DMS 273 treated with DMSO at 0.1 percent for 48 hours (cell line): Measurements from ENCODE around the gene ACTA2.

Experiments
- DNase-seq: peaks from one replicate; lab custom pipeline; 2025; lab: John Stamatoyannopoulos, UW

ACTA2 gene

DNA sequence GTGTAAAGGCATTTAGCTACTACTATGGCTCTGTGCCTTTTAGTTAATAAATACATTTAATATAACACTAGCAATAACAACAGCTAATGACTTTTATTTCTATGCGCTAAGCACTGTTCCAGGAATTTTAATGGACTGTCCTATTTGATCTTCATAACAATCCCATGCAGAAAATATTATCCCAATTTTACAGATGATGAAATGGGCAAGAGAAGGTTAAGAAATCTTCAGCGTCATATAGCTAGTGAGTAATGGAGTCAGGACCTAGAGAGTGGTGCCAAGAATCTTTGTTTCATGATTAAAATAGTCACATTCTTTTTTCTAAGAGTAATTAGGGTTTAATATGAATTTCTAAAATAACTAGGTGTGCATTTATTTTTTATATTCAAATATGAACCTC lies 32.4 kb downstream of the ACTA2 start:
- no peak for DNase-seq

DNA sequence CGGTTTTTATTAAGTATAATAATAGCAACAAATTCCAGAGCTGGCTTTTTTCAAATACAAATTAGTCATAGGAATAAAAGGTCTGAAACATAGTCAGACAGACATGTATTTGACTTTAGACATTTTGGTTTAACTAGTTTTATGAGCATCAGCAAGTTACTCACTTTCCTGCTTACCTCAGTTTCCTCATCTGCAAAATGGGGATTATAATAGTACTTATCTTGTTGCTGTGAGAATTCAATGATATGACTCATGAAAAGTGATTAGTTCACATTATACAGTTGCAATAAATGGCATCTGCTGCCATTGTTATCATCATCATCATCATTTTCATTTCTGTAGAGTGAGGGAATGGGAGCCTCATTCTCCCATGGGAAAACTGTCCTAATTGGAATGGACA lies 33.5 kb downstream of the ACTA2 start:
- no peak for DNase-seq

DNA sequence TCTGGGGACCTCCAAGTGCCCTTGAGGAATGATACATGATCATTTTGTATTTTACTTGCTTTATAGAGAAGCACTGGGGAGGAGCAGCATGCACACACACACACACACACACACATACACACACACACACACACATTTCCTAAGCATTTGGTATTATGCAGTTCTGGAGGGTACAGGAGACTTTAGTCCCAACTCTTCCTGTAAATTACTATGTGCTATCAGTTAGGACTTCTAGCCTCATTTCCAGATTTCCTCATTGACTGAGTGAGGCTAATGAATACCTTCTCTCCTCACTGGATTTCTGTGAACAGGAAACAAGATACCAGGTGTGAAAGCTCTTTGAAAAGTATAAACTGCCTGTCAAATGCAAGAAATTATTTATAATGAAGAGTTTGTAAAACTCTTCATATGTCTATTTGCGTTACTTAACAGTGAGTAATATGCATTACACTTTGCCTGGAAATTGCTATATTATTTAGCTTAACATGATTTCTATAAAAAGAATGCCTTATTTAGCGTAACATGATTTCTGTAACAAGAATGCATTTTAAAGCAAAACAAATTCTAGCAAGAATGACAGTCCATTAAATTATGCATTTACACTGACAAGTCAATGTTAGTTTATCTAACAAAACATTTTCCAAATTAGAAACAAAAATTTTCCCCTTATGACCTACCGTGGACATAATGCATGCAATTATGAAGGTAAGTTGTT lies 34.2 kb downstream of the ACTA2 start:
- DNase-seq, result no peak

GRCh38 chr10:88916986-88917385 lies 35.6 kb downstream of the ACTA2 start:
- no peak for DNase-seq

GRCh38 chr10:88916231-88916630 lies 36.3 kb downstream of the ACTA2 start:
- no peak for DNase-seq

DNA sequence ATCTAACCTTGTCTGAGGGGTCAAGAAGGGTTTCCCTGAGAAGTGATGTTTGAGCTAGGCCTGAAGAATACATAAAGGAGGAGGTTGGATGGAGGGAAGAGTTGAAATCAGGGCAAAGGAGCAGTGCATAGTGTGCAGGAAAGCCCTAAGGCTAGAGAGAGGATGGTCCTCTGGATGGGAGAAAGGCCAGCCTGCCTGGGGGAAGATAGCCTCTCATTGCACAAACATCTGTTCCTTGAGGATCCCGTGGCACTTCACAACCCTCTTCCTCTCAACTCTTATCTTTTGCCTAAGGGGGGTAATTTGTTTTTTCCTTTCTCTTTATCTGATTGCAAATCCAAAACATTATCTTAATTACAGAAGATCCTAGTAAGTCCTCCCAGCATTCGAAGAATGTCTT lies 36.8 kb downstream of the ACTA2 start:
- DNase-seq, result no peak

GRCh38 chr10:88913788-88914187 lies 38.8 kb downstream of the ACTA2 start:
- no peak for DNase-seq

- DNase-seq, result peak; percentile 57
Measured at GRCh38 chr10:88913127-88913526, 39.4 kb downstream of the ACTA2 start.

DNA sequence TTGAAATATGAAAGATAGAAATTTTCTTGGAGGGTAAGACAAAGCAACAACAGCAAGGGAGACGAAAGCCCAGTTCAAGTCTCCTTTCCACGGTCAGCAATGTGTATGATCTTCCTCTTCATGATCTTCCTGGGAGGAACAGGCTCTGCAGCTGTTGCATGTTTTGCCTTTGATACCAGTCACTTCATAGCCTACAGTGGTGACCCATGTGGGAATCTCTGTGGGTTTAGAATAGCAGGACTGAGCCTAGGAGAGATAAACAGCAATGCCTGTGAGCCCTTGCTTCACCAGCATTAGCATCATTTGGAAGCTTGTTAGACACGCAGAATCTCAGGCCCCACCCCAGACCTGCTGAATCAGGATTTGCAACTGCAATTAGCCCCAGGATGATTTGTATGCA lies 40.7 kb downstream of the ACTA2 start:
- no peak for DNase-seq

DNA sequence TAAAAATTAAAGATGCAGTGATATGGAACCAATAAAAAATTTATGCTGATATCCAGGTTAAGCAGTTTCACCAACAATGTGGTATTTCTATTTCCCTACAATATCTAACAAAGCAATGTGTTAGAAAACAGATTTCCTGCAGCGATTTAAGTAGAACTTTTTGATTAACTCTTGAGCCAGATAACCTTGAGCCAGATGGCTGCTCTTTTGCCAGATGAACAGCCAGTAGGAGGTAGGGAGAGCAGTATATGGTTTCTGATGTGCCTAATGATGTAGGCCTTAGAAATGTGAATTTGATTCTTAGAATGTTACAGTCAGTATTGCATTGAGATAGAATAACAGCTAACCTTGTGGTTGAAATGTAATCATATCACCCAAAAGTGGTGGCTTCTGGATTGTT lies 41.5 kb downstream of the ACTA2 start:
- DNase-seq, result peak; percentile 31

GRCh38 chr10:88908194-88908593 lies 44.4 kb downstream of the ACTA2 start:
- no peak for DNase-seq

DNA sequence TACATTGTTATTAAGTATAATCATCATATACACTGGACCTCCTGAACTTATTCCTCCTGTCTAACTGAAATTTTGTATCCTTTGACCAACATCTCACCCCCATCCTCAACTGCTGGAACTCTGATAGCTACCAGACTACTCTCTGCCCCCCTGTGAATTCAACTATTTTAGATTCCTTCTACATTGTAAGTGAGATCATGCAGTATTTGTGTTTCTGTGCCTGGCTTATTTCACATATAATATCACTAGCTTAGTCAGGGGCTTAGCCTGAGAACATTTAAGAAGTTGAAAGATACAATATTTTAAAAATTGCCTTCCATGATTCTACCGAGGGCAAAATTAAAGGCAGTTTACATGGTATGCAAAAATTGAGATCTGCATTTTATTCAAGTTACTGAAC lies 45.7 kb downstream of the ACTA2 start:
- no peak for DNase-seq

GRCh38 chr10:88903715-88904114 lies 48.9 kb downstream of the ACTA2 start:
- DNase-seq, result peak; percentile 61

GRCh38 chr10:88901984-88902789 lies 50.4 kb downstream of the ACTA2 start:
- no peak for DNase-seq

- DNase-seq, result no peak
Measured at GRCh38 chr10:88901206-88901983, 51.2 kb downstream of the ACTA2 start.

DNA sequence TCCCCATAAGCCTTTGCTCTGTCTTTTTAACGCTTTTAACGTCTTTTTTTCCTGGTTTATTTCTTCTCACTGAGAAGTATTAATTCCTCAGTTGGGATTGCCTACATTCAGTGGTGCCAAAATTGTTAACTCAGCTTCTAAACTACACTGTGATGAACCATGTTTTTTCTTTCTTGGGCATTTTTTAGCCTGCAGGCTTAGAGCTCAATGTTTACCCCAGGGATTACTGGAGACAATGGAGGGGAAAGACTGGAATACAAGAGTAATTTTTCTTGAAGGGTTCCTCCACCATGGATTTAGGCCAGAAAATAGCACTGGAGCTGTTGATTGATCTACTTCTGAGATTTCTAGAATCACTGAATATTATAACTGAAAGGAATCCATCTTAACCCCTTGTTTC lies 52.7 kb downstream of the ACTA2 start:
- DNase-seq, result no peak

GRCh38 chr10:88898727-88899126 lies 53.8 kb downstream of the ACTA2 start:
- no peak for DNase-seq

GRCh38 chr10:88896994-88897853 lies 55.3 kb downstream of the ACTA2 start:
- DNase-seq, result no peak

DNA sequence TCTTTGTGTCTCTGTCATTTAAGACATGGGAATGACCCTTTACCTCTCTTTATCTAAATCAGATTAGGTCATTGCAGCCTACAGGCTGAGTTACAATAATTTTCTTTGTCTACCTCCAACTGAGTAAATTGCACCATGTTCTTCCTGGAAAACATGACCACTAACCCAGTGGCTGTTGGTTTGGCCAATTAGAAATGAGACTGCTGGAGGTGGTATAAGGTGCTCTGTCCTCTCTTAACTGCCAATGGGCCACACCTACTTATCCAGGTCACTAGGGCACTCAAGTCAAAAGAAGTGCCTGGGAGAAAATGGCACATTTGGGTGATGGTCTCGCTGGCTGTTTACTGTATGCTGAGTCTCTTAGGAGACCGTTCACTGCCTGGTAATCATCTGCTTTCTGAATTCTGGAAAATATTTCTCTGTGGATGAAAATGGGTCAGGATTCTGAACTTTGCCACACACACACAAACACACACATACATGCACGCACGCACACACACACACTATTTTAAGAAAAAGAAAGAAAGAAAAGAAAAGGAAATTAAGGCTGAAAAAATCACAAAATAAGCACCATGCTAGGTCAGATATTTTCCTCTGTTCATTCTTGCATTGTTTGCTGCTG lies 56.1 kb downstream of the ACTA2 start:
- no peak for DNase-seq

GRCh38 chr10:88895250-88895649 lies 57.3 kb downstream of the ACTA2 start:
- DNase-seq, result no peak

DNA sequence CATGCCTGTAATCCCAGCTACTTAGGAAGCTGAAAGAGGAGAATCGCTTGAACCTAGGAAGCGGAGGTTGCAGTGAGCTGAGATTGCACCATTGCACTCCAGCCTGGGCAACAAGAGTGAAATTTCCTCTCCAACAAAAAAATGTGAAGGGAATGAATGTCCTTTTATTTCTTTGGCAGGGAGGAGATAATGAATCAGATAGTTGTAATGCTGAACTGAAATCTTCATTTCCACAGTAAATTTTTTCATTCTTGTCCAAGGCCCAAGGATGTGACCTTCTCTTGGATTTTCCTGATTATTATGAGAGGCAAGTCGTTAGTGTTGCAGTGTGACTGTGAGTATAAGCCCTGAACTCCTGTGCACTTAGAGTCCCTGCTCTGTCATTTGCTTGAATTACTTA lies 59.0 kb downstream of the ACTA2 start:
- no peak for DNase-seq
